ENCODE results near the gene FES. TPM values are rescaled to one million over a fixed set of nuclear protein-coding genes. Genes with fewer than 3 reads are reported as not detected.

The FES gene
- total RNA-seq, 2 donors from 2014 or later, result 54.2 to 86.3 TPM

DNA sequence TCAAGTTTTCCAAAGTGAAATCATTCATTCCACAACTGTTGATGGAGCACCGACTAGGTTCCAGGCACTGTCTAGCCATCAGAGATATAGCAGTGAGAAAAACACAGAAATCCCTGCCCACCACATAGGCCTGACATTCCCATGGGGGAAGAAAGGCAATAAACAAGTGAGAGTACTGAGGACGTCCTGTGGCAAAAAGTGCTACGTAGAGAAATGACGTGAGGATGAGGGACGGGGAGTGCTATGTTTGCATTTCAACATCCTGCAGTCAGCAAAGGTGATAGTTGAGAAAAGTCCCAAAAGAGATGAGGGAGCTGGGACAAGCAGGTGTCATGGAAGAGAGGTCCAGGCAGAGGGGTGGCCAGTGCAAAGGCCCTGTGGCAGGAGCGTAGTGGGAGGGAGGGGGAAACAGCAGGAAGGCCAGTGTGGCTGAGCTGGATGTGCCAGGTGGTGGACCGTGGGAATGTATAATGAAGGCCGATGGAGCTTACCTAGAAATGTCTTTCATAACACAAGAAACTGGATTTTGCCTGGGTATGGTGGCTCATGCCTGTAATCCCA, 26.3 kb upstream of the FES start:
- no peaks in the 10 kb centered on the region for H3K4me1 ChIP-seq (ENCODE audit: control insufficient read depth in 1 of 2, low read depth in 2 of 2)
- H3K36me3 ChIP-seq, result no peaks in the 10 kb centered on the region
- TF ChIP-seq, protein P1, sequence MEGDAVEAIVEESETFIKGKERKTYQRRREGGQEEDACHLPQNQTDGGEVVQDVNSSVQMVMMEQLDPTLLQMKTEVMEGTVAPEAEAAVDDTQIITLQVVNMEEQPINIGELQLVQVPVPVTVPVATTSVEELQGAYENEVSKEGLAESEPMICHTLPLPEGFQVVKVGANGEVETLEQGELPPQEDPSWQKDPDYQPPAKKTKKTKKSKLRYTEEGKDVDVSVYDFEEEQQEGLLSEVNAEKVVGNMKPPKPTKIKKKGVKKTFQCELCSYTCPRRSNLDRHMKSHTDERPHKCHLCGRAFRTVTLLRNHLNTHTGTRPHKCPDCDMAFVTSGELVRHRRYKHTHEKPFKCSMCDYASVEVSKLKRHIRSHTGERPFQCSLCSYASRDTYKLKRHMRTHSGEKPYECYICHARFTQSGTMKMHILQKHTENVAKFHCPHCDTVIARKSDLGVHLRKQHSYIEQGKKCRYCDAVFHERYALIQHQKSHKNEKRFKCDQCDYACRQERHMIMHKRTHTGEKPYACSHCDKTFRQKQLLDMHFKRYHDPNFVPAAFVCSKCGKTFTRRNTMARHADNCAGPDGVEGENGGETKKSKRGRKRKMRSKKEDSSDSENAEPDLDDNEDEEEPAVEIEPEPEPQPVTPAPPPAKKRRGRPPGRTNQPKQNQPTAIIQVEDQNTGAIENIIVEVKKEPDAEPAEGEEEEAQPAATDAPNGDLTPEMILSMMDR (IDR thresholded peaks at IDR 0.05), result no peak
- no peak for ATAC-seq (ENCODE audit: insufficient number of reproducible peaks, low FRiP score, low read depth)
- H3K4me3 ChIP-seq, result no peak overlapping the region
- H3K9me3 ChIP-seq, result no peaks in the 10 kb centered on the region
- no peaks in the 10 kb centered on the region for H3K27me3 ChIP-seq (replicated peaks; ENCODE audit: insufficient read depth)
- H3K27ac ChIP-seq, result no peak overlapping the region
- no peak for DNase-seq (ENCODE audit: low spot score)

DNA sequence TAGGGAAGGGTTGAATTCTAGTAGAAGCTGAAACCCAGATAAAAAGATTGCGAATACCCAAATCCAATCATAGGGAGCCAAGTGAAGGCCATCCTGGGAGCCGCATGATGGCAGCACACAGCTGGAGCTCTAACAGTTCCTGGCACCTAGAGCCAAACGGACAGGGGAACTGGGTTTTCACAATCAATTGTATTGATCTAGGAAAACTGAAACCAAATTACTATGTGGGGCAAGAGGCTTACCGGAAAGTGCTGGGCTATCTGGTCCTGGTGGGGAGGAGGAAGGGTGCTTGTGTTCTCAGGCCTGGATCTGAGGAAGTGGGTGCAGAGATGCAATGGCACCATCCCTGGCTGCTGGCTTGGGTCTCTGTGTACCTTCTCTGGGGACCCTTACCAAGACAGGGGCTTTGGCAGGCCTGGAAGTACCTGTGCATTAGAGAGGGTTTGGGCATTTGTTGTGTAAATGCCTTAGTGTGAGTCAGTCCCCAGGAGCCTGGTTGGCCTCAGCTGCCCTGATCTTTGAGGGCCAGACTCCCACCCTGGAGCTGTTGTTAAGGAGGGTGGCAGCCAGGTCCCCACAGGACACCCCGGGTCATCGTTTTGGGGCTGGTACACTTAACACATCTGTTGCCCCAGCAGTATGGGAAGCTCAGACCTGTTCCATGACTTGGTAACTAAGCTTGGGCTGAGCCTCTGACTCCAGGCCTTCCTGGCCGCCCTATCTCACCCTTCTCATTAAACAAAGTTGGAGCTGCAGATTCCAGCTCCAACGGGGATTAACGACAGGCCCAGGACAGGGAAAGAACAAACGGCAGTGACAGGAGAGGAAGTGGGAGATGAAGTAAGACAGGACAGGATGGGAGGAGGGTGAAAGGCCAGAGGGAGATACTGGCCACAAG, 24.8 kb upstream of the FES start:
- Histone ChIP-seq H3K9me3 (no peaks in the 10 kb centered on the region), H3K27ac (no peak overlapping the region), H3K4me3 (no peak overlapping the region), H3K36me3 (no peaks in the 10 kb centered on the region), H3K4me1 (ENCODE audit: control insufficient read depth in 1 of 2, low read depth in 2 of 2) (no peaks in the 10 kb centered on the region), H3K27me3 (replicated peaks; ENCODE audit: insufficient read depth) (no peaks in the 10 kb centered on the region)
- DNase-seq (ENCODE audit: low spot score), result no peak
- no peak for ATAC-seq (ENCODE audit: insufficient number of reproducible peaks, low FRiP score, low read depth)
- TF ChIP-seq, protein P1 (IDR thresholded peaks at IDR 0.05), result no peak

- ATAC-seq (ENCODE audit: insufficient number of reproducible peaks, low FRiP score, low read depth) (no peak), DNase-seq (ENCODE audit: low spot score) (no peak)
- Histone ChIP-seq H3K4me1 (ENCODE audit: control insufficient read depth in 1 of 2, low read depth in 2 of 2) (no peaks in the 10 kb centered on the region), H3K27me3 (replicated peaks; ENCODE audit: insufficient read depth) (no peaks in the 10 kb centered on the region), H3K4me3 (no peak overlapping the region), H3K27ac (no peak overlapping the region), H3K36me3 (no peaks in the 10 kb centered on the region), H3K9me3 (no peaks in the 10 kb centered on the region)
- TF ChIP-seq, protein P1 (IDR thresholded peaks at IDR 0.05), result no peak
Observed at GRCh38 chr15:90860450-90860849, 23.9 kb upstream of the FES start.

GRCh38 chr15:90860942-90861675, 23.2 kb upstream of the FES start:
- Histone ChIP-seq H3K4me1 (ENCODE audit: control insufficient read depth in 1 of 2, low read depth in 2 of 2) (no peaks in the 10 kb centered on the region), H3K36me3 (no peaks in the 10 kb centered on the region), H3K4me3 (no peak overlapping the region), H3K27ac (no peak overlapping the region), H3K9me3 (no peaks in the 10 kb centered on the region), H3K27me3 (replicated peaks; ENCODE audit: insufficient read depth) (no peaks in the 10 kb centered on the region)
- DNase-seq (ENCODE audit: low spot score), result no peak
- TF ChIP-seq, protein P1 (IDR thresholded peaks at IDR 0.05), result no peak
- ATAC-seq (ENCODE audit: insufficient number of reproducible peaks, low FRiP score, low read depth), result no peak

DNA sequence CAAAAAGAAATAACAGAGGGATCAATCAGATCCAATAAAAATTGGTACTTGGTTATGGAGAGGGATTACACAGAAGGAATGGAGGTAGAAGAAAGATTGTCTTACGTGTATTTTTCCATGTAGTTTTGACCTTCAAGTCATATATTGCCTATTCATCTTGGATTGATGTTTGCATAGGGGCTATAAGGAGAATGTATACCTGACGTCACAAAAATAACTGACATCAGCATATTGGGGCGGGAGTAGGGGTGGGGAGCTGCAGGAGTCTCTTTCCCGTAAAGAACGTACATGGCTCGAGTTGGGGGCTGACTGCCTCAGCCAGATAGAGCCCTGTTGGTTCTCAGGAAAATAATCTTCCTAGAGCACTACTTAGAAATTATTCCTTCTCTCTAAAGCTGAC, 21.8 kb upstream of the FES start:
- TF ChIP-seq, protein P1 (IDR thresholded peaks at IDR 0.05), result no peak
- H3K27ac ChIP-seq, result no peak overlapping the region
- ATAC-seq (ENCODE audit: insufficient number of reproducible peaks, low FRiP score, low read depth), result no peak
- no peaks in the 10 kb centered on the region for H3K36me3 ChIP-seq
- DNase-seq (ENCODE audit: low spot score), result no peak
- no peaks in the 10 kb centered on the region for H3K9me3 ChIP-seq
- no peaks in the 10 kb centered on the region for H3K27me3 ChIP-seq (replicated peaks; ENCODE audit: insufficient read depth)
- H3K4me3 ChIP-seq, result no peak overlapping the region
- no peaks in the 10 kb centered on the region for H3K4me1 ChIP-seq (ENCODE audit: control insufficient read depth in 1 of 2, low read depth in 2 of 2)

Data from thoracic aorta (tissue), 2 donors.